ENCODE data around the gene EXOC2. TPM values are rescaled to one million over a fixed set of nuclear protein-coding genes. Genes with fewer than 3 reads are reported as not detected.

The EXOC2 gene
- total and polyA plus RNA-seq, 7 donors: 5.4 to 23.2 (median 15.3) TPM

- Histone ChIP-seq H3K4me1 (peaks cover 0 to 17% (median 10%) of the 10 kb centered on the region in 4 donors), H3K27ac (no peak overlapping the region), H3K9me3 (no peaks in the 10 kb centered on the region), H3K4me3 (no peak overlapping the region), H3K27me3 (no peaks in the 10 kb centered on the region), H3K36me3 (peaks cover 0 to 10% (median 4%) of the 10 kb centered on the region in 4 donors)
- DNase-seq: no peak
- no peak for TF ChIP-seq POLR2A (IDR thresholded peaks at IDR 0.05)
- no peak for TF ChIP-seq EP300 (IDR thresholded peaks at IDR 0.05)
- TF ChIP-seq POLR2AphosphoS5 (IDR thresholded peaks at IDR 0.05): no peak
- no peak for TF ChIP-seq CTCF (IDR thresholded peaks at IDR 0.05)
- WGBS, 2 donors: 78 to 80% methylated on average over 13 of the region's 13 CpGs
- intact Hi-C loops (cut with DNase I): no loop called here
Measured at GRCh38 chr6:659716-660581, 33.0 kb downstream of the EXOC2 start.

DNA sequence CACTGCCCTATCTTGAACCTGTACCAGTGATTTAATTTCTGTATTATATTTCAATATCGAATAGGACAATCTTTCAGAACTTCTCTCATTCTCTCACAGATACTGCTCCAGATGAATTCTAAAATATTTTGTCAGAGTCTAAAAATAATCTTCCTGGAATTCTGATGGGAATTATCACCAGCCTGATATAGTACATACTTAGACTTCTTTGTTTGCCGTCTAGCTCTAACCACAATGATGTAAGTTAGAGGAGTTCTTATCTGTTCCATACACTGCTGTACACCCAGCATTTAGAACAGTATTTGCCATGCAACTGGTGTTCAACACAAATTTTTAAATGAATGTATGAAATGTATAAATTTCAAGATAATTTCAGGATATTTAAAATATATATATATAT is 34.7 kb downstream of the EXOC2 start:
- no peak for TF ChIP-seq CTCF (IDR thresholded peaks at IDR 0.05)
- no peak for TF ChIP-seq POLR2AphosphoS5 (IDR thresholded peaks at IDR 0.05)
- TF ChIP-seq POLR2A (IDR thresholded peaks at IDR 0.05): no peak
- TF ChIP-seq EP300 (IDR thresholded peaks at IDR 0.05): no peak

DNA sequence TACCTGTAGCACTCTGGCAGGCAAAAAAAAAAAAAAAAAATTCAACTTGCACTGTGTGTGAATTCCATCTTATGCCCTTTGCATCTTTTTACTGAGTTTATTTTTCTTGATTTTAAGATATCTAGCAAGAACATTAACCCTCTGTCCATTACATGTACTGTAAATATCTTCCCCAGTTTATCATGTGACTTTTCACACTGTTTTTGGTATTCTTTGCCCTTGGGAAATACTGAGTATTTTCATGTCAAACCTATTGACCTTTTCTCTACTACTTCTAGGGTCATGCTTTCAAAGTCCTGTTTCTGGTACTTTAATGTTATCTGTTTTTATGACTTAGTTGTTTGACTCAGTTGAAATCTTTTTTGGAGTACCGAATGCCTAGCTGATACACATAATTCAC is 35.2 kb downstream of the EXOC2 start:
- peaks cover 0 to 7% (median 0%) of the 10 kb centered on the region in 4 donors for H3K9me3 ChIP-seq
- H3K36me3 ChIP-seq: peaks cover 0 to 10% (median 4%) of the 10 kb centered on the region in 4 donors
- WGBS, 2 donors: 73 to 87% methylated on average over 1 of the region's 1 CpG
- intact Hi-C loops (cut with DNase I): no loop called here
- peaks cover 0 to 17% (median 10%) of the 10 kb centered on the region in 4 donors for H3K4me1 ChIP-seq
- DNase-seq: no peak
- H3K27ac ChIP-seq: no peak overlapping the region
- TF ChIP-seq POLR2AphosphoS5 (IDR thresholded peaks at IDR 0.05): no peak
- TF ChIP-seq POLR2A (IDR thresholded peaks at IDR 0.05): no peak
- TF ChIP-seq CTCF (IDR thresholded peaks at IDR 0.05): no peak
- no peak for TF ChIP-seq EP300 (IDR thresholded peaks at IDR 0.05)
- H3K4me3 ChIP-seq: no peak overlapping the region
- H3K27me3 ChIP-seq: no peaks in the 10 kb centered on the region

More for the DNA sequence above, 34.7 kb downstream of the EXOC2 start:
- no peak for DNase-seq
- no peak overlapping the region for H3K27ac ChIP-seq
- H3K27me3 ChIP-seq: no peaks in the 10 kb centered on the region
- H3K9me3 ChIP-seq: peaks cover 0 to 5% (median 0%) of the 10 kb centered on the region in 4 donors
- no peak overlapping the region for H3K4me3 ChIP-seq
- intact Hi-C loops (cut with DNase I): no loop called here
- WGBS, 2 donors: 59 to 83% methylated on average over 2 of the region's 2 CpGs
- peaks cover 0 to 10% (median 4%) of the 10 kb centered on the region in 4 donors for H3K36me3 ChIP-seq
- H3K4me1 ChIP-seq: peaks cover 0 to 17% (median 10%) of the 10 kb centered on the region in 4 donors

DNA sequence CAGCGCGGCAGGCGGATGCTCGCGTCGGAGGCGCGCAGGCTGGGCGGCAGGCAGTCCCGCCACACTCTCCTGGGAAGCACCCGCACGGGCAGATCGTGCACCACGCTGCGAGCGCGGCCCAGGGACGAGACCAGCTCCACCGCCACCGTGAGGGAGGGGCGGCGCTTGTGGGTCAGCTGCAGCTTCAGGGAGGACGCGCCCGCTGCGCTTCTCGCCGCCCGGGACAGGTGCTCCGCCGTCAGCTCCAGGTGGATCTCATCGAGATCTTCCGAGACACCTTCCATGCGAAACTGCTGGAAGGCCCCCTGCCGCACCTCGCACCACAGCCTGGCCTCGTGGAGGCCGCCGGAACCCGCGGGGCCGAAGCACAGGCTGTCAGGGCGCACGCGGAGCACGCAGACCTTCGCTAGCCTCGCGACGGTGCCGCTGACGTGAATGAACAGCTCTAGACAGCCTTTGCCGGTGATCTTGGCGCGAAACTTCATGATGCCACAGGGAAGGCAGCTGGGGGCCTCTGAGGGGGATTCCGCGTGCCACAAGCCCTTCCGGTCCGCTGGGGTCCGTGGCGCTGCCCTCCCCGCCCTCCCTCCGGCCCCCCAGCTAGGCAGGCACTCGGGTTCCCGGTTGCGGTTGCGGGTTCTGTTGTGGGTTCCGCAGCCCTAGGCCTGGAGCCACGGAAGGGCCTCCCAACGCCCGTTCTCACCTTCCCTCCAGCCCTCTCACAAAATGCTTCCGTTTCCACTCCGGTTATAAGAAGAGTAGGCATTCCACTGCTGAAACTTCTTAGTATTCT is 36.3 kb downstream of the EXOC2 start, which contains the start of gene HUS1B:
Gene HUS1B (minus strand): TSS at position 641 of the 793 bp plus-strand sequence. CDS start 156 bp downstream, at position 485.
- Histone ChIP-seq H3K4me3 (no peak within 1 kb of the TSS), H3K36me3 (peaks cover 0 to 10% (median 4%) of the 10 kb centered on the region in 4 donors), H3K4me1 (peaks cover 0 to 17% (median 10%) of the 10 kb centered on the region in 4 donors), H3K27ac (no peak within 1 kb of the TSS), H3K9me3 (peaks cover 0 to 7% (median 0%) of the 10 kb centered on the region in 4 donors), H3K27me3 (no peaks in the 10 kb centered on the region)
- TF ChIP-seq POLR2AphosphoS5 (IDR thresholded peaks at IDR 0.05) (no peak), CTCF (IDR thresholded peaks at IDR 0.05) (no peak), EP300 (IDR thresholded peaks at IDR 0.05) (no peak), POLR2A (IDR thresholded peaks at IDR 0.05) (no peak)
- WGBS, 2 donors: 98% methylated on average over 73 of the region's 73 CpGs
- intact Hi-C loops (cut with DNase I): no loop called here
- DNase-seq: no peak
